Hematopoietic multipotent progenitor cell treated with erythropoietin and hydrocortisone succinate and interleukin-3 and kit ligand, for 15 days (in vitro differentiated cells): Measurements from ENCODE around the gene QDPR.
"Not testable (repeated sequence)": the region's sequence is repeated elsewhere in the genome, so short reads cannot be mapped to it uniquely, and the experiment has no call there.

Experiments used
- DNase-seq: peaks from one replicate; pipeline ENCODE4 v3.0.0-alpha.2; 2015; ENCODE audit warnings: low spot score

QDPR gene

DNA sequence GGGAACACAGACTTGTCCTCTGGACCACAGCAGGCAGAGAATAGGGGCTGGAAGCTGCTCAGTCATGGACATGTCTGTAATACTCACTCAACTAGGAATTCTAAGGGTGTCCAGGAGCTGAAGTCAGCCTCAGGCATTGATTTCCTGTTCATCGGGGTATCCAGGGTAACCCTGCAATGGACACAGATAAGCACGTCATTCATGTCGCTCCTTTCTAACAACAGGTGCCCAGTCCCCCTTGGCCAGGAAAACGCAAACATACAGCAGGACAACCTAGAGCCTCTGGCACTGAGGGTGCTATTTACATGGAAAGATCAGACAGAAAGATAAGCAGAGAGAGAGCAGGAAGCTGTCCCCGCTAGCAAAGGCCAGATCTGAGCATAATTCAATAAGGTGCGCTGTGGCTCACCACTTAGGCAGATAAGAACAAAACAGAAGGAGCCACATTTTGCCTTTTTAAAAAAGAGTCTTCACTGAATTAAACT is 21.3 kb downstream of the QDPR start:
- no peak for DNase-seq

- no peak for DNase-seq
Observed at GRCh38 chr4:17489721-17490120, 22.2 kb downstream of the QDPR start.

GRCh38 chr4:17489123-17489522 is 22.8 kb downstream of the QDPR start:
- DNase-seq, result no peak

DNA sequence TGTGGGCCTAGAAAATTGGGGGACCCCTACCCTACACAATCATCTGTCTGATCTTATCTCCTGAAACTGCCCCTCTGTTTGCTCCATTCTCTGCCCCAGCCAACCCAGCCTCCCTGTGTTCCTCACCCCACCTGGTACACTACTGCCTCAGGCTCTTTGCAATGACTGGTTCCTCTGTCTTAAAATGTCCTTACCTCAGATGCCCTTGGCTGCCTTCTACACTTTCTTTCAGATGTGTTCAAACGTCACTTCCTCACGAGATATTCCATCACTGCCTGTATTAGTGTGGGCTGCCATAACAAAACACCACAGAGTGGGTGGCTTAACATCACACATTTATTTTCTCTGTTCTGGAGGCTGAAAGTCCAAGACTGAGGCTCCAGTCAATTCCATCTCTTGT is 29.2 kb downstream of the QDPR start:
- DNase-seq, result no peak

DNA sequence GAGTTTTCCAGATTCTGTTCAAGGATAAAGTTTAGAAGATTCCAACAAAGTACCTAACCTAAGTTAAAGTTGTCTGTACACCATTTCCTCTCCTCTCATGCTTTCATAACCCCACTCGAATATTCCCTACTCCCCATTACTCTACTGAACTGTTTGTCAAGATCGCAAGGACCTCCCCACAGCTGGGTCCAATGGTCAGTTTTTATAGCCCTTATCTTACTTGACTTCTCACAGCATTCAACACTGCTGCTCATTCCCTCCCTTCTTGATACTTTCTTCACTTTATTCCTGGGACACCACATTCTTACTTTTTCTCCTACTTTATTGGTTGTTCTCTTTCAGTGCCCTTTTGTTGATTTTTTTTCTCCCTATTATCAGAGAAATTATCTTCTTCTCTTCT is 30.9 kb downstream of the QDPR start:
- DNase-seq, result no peak

DNA sequence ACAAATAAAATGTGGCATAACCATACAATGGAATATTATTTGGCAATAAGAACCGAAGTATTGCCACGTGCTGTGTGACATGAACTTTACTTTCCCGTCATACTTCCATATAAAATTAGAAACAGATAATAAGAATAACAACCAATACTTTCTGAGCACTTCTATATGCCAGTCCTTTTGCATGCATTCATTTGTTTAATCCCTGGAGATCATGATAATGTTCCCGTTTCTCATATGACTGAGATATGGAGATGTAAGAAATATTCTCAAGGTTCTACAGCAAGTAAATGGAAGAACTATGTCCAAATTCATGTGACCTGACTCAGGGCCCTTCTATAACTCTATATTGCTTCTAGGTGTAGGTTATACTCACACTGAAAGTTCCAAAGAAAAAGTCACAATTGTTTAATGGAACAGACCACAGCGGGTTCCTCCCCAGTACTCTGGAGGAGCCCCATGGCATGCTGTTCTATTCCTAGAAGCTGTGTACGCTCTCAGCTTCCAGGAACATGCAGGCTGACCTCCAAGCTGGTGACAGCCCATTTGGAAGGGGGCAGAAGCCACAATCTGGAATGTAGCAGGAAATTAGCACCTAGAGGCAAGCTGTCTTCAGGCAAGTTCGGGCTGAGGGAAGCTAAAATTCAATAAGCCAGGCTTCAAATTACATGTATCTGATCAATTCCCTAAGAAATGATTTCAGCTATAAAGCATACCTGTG is 31.5 kb downstream of the QDPR start:
- DNase-seq, result no peak

- no peak for DNase-seq
Observed at GRCh38 chr4:17477774-17478472, 34.0 kb downstream of the QDPR start.

DNA sequence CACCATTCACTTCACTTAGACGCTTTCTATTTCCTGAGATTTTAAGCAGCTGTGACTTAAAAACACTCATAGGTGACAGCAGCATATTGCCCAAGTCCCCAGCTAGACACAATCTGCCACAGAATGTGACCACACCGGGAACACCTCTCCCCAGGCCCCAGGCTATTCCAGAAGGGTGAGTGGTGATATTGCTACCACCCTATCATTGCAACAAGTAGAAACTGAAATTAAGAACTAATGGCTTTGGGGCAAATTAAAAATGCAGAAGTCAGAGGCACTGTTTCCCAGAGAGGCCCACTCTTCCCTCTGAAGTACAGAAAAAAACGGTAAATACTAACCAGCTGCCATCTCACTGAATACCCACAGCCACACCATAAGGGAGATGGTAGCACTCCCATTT is 35.0 kb downstream of the QDPR start:
- DNase-seq, result no peak

DNA sequence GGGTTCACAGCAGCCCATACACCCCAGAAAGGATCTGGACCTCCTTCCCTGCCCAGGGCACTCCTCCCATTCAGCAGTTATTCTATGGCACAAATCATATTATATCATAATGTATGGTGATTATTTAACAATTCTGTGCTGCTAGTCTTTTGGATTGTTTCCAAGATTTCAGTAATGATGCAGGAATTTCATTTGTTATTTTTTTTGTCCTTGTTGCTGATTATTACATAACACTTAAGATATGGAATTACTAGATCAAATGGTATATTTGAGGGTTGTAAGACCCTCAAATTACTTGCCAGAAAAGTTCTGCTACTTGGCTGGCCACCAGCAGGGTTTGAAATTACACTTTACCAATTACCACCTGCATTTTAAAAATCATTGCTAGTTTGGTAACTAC is 36.4 kb downstream of the QDPR start:
- DNase-seq, result no peak

- DNase-seq, result no peak
Observed at GRCh38 chr4:17469931-17470674, 41.8 kb downstream of the QDPR start.

GRCh38 chr4:17468619-17469221 is 43.2 kb downstream of the QDPR start:
- peak; percentile 22 for DNase-seq

- DNase-seq, result no peak
Observed at GRCh38 chr4:17463606-17464005, 48.3 kb downstream of the QDPR start.

DNA sequence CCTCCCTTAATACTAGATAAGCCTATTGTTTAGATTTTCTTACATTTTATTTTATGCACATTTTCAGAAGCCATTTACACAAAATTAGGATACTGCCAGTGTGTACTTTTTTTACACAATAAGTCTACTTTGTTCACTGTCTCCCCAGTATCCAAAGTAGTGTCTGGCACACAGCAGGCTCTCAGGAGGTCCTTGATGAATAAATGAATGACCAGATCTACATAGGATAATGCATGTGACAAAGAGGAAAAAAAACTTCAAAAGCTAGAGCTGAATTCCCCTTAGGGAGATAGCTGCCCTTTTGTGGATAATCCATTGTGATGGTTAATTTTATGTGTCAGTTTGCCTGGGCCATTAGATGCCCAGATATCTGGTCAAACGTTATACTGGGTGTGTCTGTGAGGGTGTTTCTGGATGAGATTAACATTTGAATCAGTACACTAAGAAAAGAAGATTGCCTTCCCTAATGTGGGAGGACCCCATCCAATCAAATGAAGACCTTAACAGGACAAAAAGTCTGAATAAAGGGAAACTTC is 61.6 kb downstream of the QDPR start:
- DNase-seq, result no peak

DNA sequence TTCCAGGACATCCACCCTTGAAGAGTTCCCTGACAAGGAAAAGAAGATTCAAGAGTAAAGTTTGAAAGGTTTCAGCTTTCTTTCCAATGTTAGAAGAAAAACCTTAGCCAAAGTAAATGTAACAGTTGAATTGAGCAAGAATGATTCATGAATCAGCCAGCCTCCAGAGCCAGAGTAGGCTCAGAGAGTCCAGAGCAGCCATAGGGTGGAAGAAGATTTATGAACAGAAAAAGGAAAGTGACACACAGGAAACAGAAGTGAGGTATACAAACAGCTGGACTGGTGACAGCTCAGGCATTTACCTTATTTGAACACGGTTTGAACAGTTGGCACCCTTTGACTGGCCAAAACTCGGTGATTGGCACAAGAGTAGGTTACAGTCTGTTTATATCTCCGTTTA is 63.2 kb downstream of the QDPR start:
- no peak for DNase-seq

GRCh38 chr4:17447675-17448298 is 64.1 kb downstream of the QDPR start:
- DNase-seq, result peak; percentile 17

DNA sequence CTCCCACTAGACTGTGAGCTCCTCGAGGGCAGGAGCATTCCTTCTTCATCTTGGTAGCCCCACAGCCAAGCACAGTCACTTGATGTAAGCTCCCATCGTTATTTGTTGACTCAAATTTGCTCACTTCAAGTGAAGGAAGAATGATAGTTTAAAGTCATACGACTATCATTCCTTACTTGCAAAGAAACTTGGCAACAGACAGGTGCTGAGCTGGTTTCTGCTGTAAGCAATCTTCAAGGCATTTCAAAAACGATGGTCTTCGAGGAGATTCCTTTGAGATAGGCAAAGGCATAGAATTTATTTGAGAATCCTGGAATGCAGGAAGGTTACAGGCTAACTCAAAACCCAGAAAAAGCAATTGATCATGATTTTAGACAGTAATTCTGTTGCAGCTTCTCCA is 64.8 kb downstream of the QDPR start:
- DNase-seq, result no peak

- DNase-seq, result not testable (repeated sequence)
Observed at GRCh38 chr4:17442477-17442876, 69.4 kb downstream of the QDPR start.

GRCh38 chr4:17437396-17437795 is 74.5 kb downstream of the QDPR start:
- no peak for DNase-seq

GRCh38 chr4:17436750-17437090 is 75.2 kb downstream of the QDPR start:
- no peak for DNase-seq
